ENCODE results near the gene TMEM97.
A peak's percentile ranks its signal among the peaks of the same experiment; 100 is the strongest.

TMEM97 gene

DNA sequence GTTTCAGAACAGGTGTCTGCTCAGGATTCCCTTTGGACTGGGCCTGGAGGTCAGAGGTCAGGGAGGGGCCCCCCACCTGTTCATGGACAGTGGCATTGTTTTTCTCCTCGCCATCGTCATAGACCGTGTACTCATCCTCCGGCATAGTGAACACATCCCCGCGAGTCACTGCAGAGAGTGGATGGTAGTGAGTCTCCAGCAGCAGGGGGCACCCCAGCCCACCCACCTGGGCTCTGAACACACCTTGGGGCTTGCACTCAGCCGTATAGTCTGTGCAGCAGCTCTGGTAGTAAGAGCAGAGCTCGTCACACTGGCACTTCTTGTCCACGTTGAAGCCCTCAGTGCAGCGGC lies 50.7 kb downstream of the TMEM97 start:
- TF ChIP-seq, protein P1, sequence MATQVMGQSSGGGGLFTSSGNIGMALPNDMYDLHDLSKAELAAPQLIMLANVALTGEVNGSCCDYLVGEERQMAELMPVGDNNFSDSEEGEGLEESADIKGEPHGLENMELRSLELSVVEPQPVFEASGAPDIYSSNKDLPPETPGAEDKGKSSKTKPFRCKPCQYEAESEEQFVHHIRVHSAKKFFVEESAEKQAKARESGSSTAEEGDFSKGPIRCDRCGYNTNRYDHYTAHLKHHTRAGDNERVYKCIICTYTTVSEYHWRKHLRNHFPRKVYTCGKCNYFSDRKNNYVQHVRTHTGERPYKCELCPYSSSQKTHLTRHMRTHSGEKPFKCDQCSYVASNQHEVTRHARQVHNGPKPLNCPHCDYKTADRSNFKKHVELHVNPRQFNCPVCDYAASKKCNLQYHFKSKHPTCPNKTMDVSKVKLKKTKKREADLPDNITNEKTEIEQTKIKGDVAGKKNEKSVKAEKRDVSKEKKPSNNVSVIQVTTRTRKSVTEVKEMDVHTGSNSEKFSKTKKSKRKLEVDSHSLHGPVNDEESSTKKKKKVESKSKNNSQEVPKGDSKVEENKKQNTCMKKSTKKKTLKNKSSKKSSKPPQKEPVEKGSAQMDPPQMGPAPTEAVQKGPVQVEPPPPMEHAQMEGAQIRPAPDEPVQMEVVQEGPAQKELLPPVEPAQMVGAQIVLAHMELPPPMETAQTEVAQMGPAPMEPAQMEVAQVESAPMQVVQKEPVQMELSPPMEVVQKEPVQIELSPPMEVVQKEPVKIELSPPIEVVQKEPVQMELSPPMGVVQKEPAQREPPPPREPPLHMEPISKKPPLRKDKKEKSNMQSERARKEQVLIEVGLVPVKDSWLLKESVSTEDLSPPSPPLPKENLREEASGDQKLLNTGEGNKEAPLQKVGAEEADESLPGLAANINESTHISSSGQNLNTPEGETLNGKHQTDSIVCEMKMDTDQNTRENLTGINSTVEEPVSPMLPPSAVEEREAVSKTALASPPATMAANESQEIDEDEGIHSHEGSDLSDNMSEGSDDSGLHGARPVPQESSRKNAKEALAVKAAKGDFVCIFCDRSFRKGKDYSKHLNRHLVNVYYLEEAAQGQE (IDR thresholded peaks at IDR 0.05; ENCODE audit: insufficient replicate concordance, low read depth): no peak
- TF ChIP-seq, protein P2, sequence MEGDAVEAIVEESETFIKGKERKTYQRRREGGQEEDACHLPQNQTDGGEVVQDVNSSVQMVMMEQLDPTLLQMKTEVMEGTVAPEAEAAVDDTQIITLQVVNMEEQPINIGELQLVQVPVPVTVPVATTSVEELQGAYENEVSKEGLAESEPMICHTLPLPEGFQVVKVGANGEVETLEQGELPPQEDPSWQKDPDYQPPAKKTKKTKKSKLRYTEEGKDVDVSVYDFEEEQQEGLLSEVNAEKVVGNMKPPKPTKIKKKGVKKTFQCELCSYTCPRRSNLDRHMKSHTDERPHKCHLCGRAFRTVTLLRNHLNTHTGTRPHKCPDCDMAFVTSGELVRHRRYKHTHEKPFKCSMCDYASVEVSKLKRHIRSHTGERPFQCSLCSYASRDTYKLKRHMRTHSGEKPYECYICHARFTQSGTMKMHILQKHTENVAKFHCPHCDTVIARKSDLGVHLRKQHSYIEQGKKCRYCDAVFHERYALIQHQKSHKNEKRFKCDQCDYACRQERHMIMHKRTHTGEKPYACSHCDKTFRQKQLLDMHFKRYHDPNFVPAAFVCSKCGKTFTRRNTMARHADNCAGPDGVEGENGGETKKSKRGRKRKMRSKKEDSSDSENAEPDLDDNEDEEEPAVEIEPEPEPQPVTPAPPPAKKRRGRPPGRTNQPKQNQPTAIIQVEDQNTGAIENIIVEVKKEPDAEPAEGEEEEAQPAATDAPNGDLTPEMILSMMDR (IDR thresholded peaks at IDR 0.05; ENCODE audit: insufficient read depth, low read length): no peak
- TF ChIP-seq POLR2AphosphoS5 (IDR thresholded peaks at IDR 0.05; ENCODE audit: low read depth) (no peak), GABPA (IDR thresholded peaks at IDR 0.05; ENCODE audit: low read depth) (no peak), SPI1 (IDR thresholded peaks at IDR 0.05; ENCODE audit: borderline replicate concordance, low read depth) (no peak)
- DNase-seq (ENCODE audit: low read depth in 1 of 2, low spot score in 1 of 2): no peak
- Histone ChIP-seq H3K4me3 (replicated peaks; ENCODE audit: insufficient read depth, low read length) (no peak overlapping the region), H3K27ac (replicated peaks) (no peak overlapping the region), H3K27me3 (ENCODE audit: insufficient read depth, poor library complexity, severe bottlenecking) (peaks cover 12% of the 10 kb centered on the region)

DNA sequence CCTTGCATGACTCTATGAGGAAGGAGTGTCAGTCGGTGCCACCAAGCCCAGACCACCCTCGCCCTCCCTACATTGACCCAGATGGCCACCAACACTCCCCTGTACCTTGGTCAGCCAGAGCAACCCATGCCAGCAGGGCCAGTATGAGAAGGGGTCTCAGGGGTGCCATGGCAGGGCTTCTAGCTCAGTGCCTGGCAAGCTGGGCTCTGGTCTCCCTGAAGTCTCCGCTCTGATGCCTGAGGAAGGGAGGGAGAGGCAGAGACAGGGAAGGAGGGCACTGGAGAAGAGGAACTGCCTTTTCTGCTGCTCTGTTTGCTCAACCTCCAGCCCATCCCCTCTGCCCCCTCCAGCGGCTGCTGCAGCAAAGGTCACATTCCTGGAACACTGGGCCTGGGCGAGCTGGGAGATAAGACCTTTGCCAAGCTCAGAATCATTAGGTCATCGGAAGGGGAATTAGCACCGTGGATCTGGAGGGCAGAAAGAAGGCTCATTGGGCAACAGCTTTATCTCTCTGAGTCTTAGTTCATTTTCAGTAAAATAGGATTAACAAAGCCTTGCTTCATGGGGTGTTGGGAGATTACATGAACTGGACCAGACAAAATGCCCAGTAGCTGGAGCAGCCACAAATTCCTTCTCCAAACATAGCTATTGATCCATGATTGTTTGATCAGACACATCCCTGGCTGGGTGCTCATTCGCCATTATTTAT lies 51.2 kb downstream of the TMEM97 start, which contains the start of gene VTN:
VTN (minus strand) TSS at position 273 of the 709 bp plus-strand sequence; CDS start at position 169, 104 bp downstream.
- Histone ChIP-seq H3K27ac (replicated peaks) (no peak within 1 kb of the TSS), H3K4me3 (replicated peaks; ENCODE audit: insufficient read depth, low read length) (no peak within 1 kb of the TSS)

DNA sequence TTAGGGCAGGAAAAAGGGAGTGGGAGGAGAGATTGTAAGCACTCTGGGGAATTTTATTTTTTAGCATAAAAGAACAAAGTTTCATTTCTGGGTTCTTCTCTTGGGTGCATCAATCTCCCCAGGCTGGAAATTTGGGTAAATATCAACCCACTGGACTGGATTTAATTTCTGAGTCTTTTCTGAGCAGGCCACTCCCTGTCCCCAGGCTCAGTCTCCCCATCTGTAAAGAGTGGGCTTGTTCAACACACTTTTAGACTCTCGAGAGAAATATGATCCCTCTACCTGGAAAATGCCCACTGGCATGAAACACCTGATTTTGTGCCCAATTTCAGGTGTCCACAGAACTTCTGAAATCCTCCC lies 51.7 kb downstream of the TMEM97 start:
- Histone ChIP-seq H3K4me3 (replicated peaks; ENCODE audit: insufficient read depth, low read length) (no peak overlapping the region), H3K27ac (replicated peaks) (no peak overlapping the region), H3K27me3 (ENCODE audit: insufficient read depth, poor library complexity, severe bottlenecking) (peaks cover 12% of the 10 kb centered on the region)
- TF ChIP-seq, protein P1 (IDR thresholded peaks at IDR 0.05; ENCODE audit: insufficient replicate concordance, low read depth): no peak
- TF ChIP-seq POLR2AphosphoS5 (IDR thresholded peaks at IDR 0.05; ENCODE audit: low read depth) (no peak), GABPA (IDR thresholded peaks at IDR 0.05; ENCODE audit: low read depth) (no peak), SPI1 (IDR thresholded peaks at IDR 0.05; ENCODE audit: borderline replicate concordance, low read depth) (no peak)
- TF ChIP-seq, protein P2 (IDR thresholded peaks at IDR 0.05; ENCODE audit: insufficient read depth, low read length): no peak
- DNase-seq (ENCODE audit: low read depth in 1 of 2, low spot score in 1 of 2): no peak

More for the DNA sequence above, 51.2 kb downstream of the TMEM97 start, which contains the start of gene VTN:
- peak; percentile 42 to 60 for DNase-seq (ENCODE audit: low read depth in 1 of 2, low spot score in 1 of 2)
- TF ChIP-seq SPI1 (IDR thresholded peaks at IDR 0.05; ENCODE audit: borderline replicate concordance, low read depth) (peak; percentile 79; the same call in 1 of the 2 replicates), GABPA (IDR thresholded peaks at IDR 0.05; ENCODE audit: low read depth) (no peak)
- H3K27me3 ChIP-seq (ENCODE audit: insufficient read depth, poor library complexity, severe bottlenecking): peaks cover 12% of the 10 kb centered on the region

DNA sequence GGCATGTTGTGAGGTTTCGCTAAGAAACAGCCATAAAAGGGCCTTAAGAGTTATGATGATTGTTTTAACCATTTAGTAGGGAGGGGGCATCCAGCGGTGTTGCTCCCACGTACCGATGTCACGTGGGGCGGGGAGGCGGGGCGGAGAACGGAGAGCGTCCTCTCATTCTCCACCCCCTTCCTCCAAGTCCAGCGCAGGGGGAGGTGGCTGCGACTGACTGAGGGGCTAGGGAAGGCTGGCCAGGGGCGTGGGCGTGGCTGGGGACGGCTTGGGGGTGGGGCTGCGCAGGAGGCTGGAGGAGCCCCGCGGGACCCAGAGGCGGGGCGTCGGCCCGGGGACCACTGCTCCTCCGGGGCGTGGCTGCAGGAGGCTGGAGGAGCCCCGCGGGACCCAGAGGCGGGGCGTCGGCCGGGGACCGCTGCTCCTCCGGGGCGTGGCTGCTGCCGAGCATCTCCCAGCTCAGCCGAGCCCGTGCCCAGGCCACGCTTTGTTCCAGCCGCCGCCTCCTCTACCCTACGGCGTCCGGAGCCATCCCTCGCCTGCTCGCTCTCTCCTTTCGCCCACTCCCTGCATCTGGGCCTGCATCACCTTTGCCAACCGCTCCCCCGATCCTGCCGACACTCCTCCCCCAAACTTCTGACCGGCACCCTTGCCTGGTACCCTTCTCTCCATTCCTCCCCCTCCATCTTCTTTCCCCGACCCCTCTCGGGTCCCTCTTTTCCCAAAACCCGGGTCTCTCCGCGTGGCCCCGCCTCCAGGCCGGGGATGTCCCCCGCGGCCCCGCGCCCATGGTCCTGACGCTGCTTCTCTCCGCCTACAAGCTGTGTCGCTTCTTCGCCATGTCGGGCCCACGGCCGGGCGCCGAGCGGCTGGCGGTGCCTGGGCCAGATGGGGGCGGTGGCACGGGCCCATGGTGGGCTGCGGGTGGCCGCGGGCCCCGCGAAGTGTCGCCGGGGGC lies 52.5 kb downstream of the TMEM97 start, which contains the start of gene SARM1:
SARM1 (plus strand) TSS at position 450 of the 958 bp plus-strand sequence; CDS start at position 789, 339 bp downstream.
- no peak for DNase-seq (ENCODE audit: low read depth in 1 of 2, low spot score in 1 of 2)

More for the DNA sequence above, 52.5 kb downstream of the TMEM97 start, which contains the start of gene SARM1:
- Histone ChIP-seq H3K4me3 (replicated peaks; ENCODE audit: insufficient read depth, low read length) (no peak within 1 kb of the TSS), H3K27me3 (ENCODE audit: insufficient read depth, poor library complexity, severe bottlenecking) (peaks cover 12% of the 10 kb centered on the region), H3K27ac (replicated peaks) (no peak within 1 kb of the TSS)
- no peak for TF ChIP-seq POLR2AphosphoS5 (IDR thresholded peaks at IDR 0.05; ENCODE audit: low read depth)
- TF ChIP-seq GABPA (IDR thresholded peaks at IDR 0.05; ENCODE audit: low read depth): no peak
- TF ChIP-seq, protein P2 (IDR thresholded peaks at IDR 0.05; ENCODE audit: insufficient read depth, low read length): no peak
- TF ChIP-seq, protein P1 (IDR thresholded peaks at IDR 0.05; ENCODE audit: insufficient replicate concordance, low read depth): no peak
- no peak for TF ChIP-seq SPI1 (IDR thresholded peaks at IDR 0.05; ENCODE audit: borderline replicate concordance, low read depth)

Measured in HL-60 (cell line).